Endothelial cell (in vitro differentiated cells): ENCODE measurements around the gene TTI1. TPM values are rescaled to one million over a fixed set of nuclear protein-coding genes. Genes with fewer than 3 reads are reported as not detected.

Source experiments
- DNase-seq: peaks from one replicate; pipeline ENCODE4 v3.0.0; 2021; ENCODE audit warnings: low spot score
- H3K27ac Mint-ChIP-seq: one replicate; pipeline ENCODE4 v1.8.0; 2021; ENCODE audit warnings: mixed read lengths, inconsistent platforms; ENCODE audit not compliant: unreplicated experiment
- H3K27me3 Mint-ChIP-seq: one replicate; pipeline ENCODE4 v1.8.0; 2021; ENCODE audit warnings: mild to moderate bottlenecking, moderate library complexity, mixed read lengths, inconsistent platforms; ENCODE audit not compliant: unreplicated experiment
- H3K36me3 Mint-ChIP-seq: one replicate; pipeline ENCODE4 v1.8.0; 2021; ENCODE audit warnings: mild to moderate bottlenecking, low read depth, mixed read lengths, inconsistent platforms; ENCODE audit not compliant: unreplicated experiment
- H3K4me1 Mint-ChIP-seq: one replicate; pipeline ENCODE4 v1.8.0; 2021; ENCODE audit warnings: mild to moderate bottlenecking, mixed read lengths, inconsistent platforms; ENCODE audit not compliant: unreplicated experiment
- H3K4me3 Mint-ChIP-seq: one replicate; pipeline ENCODE4 v1.8.0; 2021; ENCODE audit warnings: mild to moderate bottlenecking, mixed read lengths, inconsistent platforms; ENCODE audit not compliant: unreplicated experiment
- H3K9me3 Mint-ChIP-seq: one replicate; pipeline ENCODE4 v1.8.0; 2021; ENCODE audit warnings: mixed read lengths, inconsistent platforms; ENCODE audit not compliant: unreplicated experiment
- total RNA-seq: library from RNA; stranded (reverse); fragmentation: NEBNext Ultra II Directional; extraction: Animal tissue kit (Norgen Biotek cat#: 25700); gene quantifications from one replicate; pipeline ENCODE4 v1.2.1, GENCODE V29; 2021; ENCODE audit not compliant: unreplicated experiment
- TF ChIP-seq, protein P1 (sequence below): fragments of 200-600 bp; sonication (generic); IDR thresholded peaks from one replicate; pipeline ENCODE4 v1.5.0; 2021; ENCODE audit warnings: antibody characterized with exemption; ENCODE audit not compliant: unreplicated experiment

TTI1 gene
- total RNA-seq, 1 donor from 2014 or later = 31.9 TPM

DNA sequence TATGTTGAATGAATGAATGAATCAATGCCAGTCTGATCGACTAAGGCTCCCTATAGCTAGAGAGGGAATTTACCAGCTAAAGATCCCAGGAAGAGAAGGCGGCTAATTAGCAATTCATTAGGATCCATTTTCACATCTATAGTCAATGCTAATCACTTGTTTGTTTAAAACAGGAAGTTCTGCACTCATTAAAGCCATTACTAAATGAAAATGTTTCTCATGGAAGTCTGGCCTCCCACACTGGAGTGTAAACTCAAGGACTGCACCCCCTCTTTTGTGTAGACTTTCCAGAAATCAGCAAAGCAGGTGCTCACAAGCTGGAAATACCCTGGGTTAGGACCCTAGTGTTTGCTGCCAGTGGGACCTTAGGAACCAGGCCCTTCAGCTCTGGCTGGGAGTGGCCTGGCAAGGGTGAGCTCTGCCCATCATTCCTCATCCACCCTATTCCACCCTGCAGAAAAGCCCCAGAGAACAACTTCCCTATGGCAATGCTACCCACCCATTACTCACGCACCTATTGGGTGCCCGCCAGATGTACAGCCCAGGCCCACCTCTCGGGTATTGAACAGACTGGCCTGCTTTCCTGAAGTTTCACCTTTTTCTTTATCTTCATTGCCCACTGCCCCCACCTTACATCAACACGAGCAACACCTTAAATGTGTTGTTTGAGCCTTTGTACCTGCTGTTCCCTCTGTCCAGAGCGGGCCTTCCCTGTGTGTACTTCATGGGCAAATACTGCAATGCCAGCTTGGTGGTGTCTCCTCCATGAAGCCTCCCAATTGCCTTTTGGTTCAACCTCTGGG, 60.8 kb downstream of the TTI1 start:
- H3K4me3 Mint-ChIP-seq = no peak overlapping the region
- no peaks in the 10 kb centered on the region for H3K9me3 Mint-ChIP-seq
- H3K4me1 Mint-ChIP-seq = peaks cover 23% of the 10 kb centered on the region
- H3K27me3 Mint-ChIP-seq = peaks cover 10% of the 10 kb centered on the region
- no peak overlapping the region for H3K27ac Mint-ChIP-seq
- TF ChIP-seq, protein P1, sequence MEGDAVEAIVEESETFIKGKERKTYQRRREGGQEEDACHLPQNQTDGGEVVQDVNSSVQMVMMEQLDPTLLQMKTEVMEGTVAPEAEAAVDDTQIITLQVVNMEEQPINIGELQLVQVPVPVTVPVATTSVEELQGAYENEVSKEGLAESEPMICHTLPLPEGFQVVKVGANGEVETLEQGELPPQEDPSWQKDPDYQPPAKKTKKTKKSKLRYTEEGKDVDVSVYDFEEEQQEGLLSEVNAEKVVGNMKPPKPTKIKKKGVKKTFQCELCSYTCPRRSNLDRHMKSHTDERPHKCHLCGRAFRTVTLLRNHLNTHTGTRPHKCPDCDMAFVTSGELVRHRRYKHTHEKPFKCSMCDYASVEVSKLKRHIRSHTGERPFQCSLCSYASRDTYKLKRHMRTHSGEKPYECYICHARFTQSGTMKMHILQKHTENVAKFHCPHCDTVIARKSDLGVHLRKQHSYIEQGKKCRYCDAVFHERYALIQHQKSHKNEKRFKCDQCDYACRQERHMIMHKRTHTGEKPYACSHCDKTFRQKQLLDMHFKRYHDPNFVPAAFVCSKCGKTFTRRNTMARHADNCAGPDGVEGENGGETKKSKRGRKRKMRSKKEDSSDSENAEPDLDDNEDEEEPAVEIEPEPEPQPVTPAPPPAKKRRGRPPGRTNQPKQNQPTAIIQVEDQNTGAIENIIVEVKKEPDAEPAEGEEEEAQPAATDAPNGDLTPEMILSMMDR = no peak
- H3K36me3 Mint-ChIP-seq = no peaks in the 10 kb centered on the region
- DNase-seq = no peak

DNA sequence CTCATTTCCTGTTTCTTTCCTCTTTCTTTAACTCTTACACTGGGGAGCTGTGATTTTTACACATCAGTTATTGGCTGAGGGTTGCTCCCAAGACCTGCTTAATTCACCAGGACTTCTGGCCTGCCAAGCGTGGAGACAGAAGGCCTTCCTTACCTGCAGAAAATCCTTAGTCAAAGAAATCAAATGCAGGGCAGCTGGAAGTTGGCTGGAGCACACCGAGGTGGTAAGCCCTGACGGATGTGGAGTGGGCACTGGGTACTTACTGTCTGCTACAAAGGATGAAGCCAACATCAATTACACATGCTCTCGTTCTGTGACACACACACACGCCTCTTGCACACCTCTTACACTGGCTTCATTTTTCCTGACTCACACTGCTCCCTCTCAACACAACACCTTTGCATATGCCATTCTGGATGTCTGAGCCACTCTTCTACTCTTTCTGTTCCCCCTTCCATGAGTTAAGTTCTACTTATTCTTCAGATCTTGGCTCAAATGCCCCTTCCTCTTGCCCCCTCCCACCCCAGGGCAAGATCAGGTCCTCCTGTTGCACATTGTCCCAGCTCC, 61.6 kb downstream of the TTI1 start:
- no peak overlapping the region for H3K4me3 Mint-ChIP-seq
- H3K27me3 Mint-ChIP-seq = peaks cover 7% of the 10 kb centered on the region
- H3K27ac Mint-ChIP-seq = no peak overlapping the region
- H3K9me3 Mint-ChIP-seq = no peaks in the 10 kb centered on the region
- TF ChIP-seq, protein P1 = no peak
- no peaks in the 10 kb centered on the region for H3K36me3 Mint-ChIP-seq
- no peak for DNase-seq
- H3K4me1 Mint-ChIP-seq = peaks cover 20% of the 10 kb centered on the region

DNA sequence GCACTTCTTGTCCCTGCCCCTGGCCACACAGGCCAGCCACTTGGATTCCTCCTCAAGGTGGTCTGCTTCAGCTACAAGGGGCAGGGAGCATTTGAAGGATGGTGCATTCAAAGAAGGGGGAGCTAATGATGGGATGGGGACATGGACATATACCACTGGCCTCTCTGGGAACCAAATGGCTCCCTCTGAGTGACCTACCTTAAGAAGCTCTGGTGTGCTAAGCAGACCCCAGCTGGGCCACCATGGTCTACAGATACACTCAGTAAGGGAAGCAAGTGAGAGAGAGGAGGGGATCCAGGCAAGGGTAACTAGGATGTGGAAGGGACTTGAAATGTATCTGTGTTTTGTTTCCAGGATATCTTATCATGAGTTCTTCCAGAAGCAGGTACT, 62.4 kb downstream of the TTI1 start:
- Mint-ChIP-seq H3K36me3 (no peaks in the 10 kb centered on the region), H3K4me1 (peaks cover 16% of the 10 kb centered on the region), H3K27me3 (peaks cover 6% of the 10 kb centered on the region), H3K4me3 (no peak overlapping the region), H3K9me3 (no peaks in the 10 kb centered on the region), H3K27ac (no peak overlapping the region)
- TF ChIP-seq, protein P1 = no peak
- DNase-seq = no peak

DNA sequence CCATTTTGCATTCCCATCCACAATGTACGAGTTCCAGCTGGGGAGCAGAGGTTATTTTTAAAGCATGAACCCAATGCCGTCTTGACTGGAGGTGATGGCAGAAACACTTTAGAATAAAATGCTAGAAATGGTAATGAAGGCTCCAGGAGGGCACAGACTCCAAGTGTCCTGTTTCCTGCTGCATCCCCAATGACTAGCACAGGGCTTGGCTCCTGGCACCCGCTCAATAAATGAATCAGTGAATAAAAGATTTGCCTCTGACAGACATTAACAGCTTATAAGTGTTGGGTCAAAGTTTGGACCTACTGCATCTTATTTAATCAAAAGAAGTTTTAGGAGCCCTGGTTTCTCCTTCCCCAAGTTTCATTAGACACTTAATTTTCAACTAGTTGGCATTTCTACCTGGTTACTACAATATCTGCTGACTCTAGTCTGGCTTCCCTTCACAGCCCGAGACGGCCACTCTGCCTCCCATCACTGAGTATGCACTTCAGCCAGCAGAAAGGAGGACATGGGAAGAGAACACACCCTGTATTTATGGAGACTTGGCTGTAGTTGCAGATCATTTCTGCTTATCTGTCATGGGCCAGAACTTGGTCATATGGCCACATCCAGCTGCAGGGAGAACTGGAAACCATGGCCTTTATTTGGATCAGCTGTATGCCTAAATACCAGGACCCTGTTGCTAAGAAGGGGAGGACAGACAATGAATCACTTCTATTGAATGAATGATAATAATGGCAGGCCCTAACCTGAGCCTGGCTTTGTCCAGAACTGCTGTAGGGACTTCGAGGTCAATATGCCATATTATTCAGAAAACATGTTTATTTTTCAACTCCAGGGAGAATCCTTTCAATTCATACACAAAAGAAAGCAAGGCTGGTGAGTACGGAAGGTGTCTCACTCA, 63.1 kb downstream of the TTI1 start:
- Mint-ChIP-seq H3K4me3 (no peak overlapping the region), H3K36me3 (no peaks in the 10 kb centered on the region), H3K9me3 (no peaks in the 10 kb centered on the region), H3K4me1 (peaks cover 16% of the 10 kb centered on the region), H3K27me3 (peaks cover 6% of the 10 kb centered on the region), H3K27ac (no peak overlapping the region)
- TF ChIP-seq, protein P1 = no peak
- DNase-seq = no peak
